22Rv1 (cell line): ENCODE results near the gene UPB1.

Source experiments
- CTCF ChIP-seq: fragments of 450-650 bp; IDR thresholded peaks from 2 replicates; pipeline ENCODE4 v1.5.1; 2017; ENCODE audit warnings: mild to moderate bottlenecking
- ZFX ChIP-seq: fragments of 450-650 bp; IDR thresholded peaks from 2 replicates; pipeline ENCODE4 v1.6.1; 2017; ENCODE audit warnings: antibody characterized with exemption, borderline replicate concordance

DNA sequence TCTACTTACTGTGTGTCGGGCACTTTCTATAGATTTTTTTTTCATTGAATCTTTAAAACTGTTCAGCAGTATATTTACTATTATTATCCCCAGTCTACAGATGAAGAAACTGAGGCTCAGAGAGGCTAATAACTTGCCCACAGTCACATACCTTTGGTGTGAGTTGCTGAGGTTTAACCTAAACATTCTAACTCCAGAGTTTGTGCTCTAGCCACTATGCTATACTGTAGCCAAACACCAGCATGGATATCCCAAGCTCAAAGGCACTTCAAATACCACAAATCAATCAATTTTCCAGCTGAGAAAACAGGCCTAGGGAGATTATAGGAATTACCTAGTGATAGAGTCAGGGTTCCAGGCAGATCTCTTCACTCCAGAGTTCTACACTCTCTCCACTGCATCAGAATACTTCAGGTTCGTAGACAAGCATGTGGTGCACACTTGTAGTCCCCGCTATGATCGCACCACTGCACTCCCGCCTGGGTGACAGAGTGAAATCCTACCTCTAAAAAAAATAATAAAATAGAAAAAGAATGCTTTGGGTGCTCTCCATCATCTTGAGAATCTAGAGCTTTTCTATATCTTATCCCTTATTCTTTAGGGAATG, 20.4 kb upstream of the UPB1 start:
- TF ChIP-seq CTCF (no peak), ZFX (no peak)
